ENCODE results near the gene CTSC.
"Not testable (repeated sequence)": the region's sequence is repeated elsewhere in the genome, so short reads cannot be mapped to it uniquely, and the experiment has no call there.

The CTSC gene

DNA sequence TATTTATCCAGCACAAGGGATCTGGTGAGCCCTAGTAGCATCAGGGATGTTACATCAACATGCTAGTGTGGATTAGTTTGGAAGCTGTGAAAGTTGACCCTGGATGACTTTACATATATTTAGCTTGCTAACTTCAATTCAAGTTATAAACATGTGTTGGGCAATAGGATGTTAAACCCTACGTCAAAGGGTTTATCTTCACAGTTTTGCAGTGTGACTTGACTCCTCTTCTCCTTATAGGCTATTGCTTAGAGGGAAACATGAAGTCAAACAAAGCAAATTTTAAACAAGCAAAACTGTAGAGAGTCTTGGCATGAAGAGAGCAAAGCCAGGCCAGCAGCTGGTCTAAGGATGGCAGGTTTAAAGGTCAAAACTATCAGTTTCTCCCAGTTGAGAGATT is 11.3 kb upstream of the CTSC start:
- DNase-seq = no peak

DNA sequence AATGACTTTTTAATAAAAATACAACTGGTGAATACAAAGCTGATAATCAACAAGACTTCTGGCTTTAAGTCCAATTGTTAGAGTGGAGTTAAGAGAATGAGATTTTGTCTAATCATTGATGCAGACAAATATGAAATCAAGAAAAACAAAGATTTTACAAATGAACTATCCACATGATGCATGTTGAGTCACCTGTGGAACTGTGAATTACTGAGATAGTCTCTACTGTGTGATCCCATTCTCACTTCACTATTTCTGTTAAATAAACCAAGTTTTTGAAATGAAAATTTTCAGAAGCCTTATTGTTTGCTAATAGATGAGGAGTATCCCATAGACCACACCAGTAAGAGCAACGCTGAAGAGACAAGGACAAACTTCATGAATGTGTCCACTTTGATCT is 8.4 kb upstream of the CTSC start:
- DNase-seq = no peak

DNA sequence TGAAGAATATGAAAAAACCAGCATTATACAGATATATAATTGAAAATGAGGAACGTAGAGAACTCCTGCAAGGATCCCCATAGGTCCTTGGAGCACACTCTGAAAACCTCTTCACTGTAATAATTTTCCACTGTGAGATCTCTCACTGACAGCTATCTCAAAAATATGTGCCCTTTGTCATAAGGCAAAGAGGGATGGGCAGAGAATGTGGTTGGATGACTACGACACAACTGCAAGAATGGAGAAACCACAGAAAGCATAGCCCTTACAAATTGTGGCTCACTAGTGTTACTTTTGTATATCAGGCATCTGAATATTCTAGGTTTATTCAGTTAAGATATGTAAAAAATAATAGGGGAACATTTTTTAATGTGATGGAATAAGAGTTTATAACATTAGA is 7.9 kb upstream of the CTSC start:
- DNase-seq = no peak

DNA sequence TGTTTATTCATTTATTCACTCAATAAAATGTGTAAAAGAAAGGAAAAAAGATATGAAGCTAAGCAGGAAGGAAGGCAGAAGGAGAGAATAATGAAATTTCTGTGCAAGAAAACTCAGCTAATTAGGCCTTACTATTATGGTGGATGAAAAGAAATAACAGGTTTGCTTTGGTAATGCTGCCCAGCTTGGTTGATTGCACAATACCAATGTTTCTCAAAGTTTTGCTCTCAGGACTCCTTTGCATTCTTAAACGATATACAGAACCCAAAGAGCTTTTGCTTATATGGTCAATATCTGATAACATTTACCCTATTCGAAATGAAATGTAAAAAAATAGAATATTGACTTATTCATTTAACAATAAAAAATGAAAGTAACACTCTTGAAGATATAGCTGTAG is 7.3 kb upstream of the CTSC start:
- DNase-seq = no peak

DNA sequence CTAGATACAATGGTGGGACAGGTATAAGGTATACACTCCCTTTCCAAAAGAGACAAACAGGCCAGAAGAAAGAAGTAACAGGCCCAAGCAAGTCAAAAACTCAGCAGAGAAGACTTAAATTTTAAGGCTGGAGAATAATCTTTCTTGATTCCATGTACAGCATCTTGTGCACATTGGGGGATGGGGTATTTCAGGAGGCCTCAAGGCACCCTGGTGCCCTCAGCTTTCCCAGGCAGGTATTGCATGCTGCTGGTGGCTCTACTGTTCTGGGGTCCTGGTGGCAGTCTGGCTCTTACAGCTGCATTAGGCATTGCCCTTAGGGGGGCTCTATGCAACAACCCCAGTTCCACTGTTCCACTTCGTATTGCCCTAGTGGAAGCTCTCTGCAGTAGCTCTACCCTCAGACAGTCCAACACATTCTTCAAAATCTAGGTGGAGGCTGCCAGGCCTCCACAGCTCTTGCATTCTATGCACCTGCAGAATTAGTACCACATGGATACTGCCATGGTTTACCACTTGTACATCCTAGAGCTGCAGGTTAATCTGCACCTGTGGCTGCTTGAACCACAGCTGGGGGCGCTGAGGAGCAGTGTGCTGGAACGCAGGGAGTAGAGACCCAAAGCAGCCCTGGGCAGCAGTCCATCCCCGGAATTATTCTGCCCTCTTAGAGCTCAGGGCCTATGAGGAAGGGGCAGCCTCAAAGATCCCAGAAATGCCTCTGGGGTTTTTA is 4.2 kb upstream of the CTSC start:
- DNase-seq = no peak

DNA sequence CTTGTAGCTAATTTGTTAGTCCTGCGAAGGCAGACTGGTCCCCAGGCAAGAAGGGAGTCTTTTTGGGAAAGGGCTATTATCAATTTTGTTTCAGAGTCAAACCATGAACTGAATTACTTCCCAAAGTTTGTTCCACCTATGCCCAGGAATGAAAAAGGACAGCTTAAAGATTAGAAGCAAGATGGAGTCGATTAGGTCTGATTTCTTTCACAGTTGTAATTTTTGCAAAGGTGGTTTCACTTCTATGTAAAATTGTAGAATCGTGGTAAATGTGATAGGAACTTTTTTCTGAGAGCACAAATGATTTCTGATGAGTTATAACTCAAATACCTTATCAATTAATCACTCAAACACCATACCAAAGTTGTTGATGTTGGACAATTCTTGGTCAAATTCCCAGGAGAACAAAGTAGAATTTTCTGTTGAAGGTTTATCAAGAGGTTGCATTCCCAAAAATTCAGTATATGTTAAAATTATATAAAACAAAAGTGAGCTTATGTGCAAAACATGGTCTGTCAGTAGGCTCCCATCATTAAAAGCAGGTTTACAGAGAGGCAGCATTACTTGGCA is 2.9 kb upstream of the CTSC start:
- no peak for DNase-seq

DNA sequence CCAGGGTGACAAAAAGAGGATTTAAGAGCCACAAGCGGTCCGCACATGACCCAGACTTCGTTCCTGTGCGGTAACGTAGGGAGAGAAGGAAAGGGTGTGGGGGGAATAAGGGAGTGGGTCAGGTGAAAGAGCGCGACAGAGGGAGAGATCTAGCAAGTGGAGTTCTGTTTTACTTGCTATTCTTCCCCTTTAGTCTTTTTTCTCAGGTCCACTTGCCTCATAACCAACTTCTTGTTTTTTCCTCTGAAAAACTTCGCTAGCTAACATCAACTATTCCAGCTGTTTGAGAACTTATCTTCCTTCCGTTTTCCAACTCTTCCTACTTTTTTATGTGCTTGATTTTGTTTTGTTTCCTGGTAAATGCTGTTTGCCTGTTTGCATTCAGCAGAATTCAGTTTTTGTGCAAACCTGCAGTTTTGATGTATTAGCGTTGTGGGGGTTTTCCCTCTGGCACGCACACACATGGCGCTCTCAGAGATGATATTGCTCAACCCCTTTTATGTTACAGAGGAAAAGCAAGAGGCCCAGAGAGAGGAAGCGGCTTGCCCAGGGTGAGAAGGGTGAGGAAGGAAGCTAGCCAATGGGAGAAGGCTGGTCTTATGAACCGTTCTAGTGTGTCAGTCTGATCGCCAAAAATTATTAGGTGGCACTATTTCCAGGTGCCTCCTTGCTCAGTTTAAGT is 592 bp upstream of the CTSC start:
- DNase-seq = peak; percentile 0 to 12

DNA sequence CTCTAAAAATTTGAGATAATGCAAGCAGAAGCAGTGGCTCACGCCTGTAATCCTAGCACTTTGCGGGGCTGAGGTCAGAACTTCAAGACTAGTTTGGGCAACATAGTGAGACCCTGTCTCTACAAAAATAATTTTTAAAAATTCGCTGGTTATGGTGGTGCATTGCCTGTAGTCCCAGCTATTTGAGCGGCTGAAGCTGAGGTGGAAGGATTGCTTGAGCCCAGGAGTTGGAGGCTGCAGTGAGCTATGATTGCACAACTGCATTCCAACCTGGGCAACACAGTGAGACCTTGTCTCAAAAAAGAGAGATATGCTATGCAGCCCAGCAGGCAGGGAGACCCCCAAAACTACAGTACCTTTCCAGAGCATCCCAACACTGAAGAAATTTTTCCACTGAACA is 2.3 kb downstream of the CTSC start:
- no peak for DNase-seq

DNA sequence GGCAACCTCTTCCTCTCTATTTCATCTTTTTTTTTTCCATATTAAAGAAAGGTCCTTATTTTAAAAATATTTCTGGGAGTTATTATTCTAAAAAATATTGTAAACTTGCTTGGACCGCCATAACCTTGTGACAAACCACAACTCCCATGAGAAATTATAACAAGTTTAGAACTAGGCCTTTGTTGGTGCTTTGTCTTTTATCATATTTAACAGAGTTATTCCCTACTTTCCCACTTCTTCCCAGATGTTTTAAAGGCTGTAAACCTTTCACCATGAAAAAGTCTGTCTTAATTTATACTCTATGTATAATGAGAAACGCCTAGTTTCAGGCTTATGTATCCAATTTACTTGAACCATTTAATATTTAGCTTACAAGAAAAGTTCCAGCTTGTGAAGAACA is 3.7 kb downstream of the CTSC start:
- no peak for DNase-seq

DNA sequence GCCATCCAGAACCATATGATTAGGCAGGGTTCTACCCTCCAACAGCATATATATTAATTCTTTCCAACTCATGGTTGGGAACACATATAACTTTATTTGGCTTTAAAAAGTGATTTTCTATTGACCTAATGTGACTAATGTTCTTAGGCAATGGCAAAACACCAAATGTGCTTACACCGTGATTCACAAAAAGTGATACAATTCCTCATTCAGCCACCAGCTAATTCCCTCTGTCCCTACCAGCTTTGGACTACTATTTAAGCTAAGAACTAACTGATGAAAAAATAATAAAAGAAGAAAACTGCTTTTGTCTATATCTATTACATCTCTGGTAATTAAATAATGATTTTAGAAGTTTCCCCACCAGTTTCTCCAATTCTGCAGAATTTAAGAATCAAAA is 4.7 kb downstream of the CTSC start:
- no peak for DNase-seq

DNA sequence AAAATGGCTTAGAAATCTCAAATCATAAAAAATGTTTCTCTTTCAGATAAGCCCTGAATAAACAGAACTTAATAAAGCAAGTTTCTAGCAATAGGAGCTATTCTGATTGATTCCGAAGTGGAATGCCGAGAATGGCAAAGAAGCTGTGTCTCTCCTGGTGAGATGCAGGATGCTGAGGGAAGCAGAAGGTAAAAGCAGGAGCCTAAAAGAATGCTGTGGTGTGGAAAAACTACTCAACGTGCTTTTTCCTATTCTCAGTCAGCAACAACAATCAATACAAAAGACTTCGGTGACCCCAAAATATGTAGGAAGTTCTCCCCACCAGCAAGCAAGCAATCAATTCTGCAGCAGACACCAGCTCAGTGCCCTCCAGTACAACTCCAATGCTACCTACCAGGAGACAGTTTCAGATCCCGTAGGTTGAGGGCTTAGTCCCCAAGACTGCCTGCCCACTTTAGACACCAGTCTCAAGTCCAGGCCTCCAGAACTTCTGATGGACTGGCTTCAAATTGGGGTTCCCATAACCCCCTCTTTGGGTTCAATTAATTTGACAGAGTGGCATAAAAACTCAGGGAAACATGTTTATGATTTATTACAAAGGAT is 6.6 kb downstream of the CTSC start:
- no peak for DNase-seq

DNA sequence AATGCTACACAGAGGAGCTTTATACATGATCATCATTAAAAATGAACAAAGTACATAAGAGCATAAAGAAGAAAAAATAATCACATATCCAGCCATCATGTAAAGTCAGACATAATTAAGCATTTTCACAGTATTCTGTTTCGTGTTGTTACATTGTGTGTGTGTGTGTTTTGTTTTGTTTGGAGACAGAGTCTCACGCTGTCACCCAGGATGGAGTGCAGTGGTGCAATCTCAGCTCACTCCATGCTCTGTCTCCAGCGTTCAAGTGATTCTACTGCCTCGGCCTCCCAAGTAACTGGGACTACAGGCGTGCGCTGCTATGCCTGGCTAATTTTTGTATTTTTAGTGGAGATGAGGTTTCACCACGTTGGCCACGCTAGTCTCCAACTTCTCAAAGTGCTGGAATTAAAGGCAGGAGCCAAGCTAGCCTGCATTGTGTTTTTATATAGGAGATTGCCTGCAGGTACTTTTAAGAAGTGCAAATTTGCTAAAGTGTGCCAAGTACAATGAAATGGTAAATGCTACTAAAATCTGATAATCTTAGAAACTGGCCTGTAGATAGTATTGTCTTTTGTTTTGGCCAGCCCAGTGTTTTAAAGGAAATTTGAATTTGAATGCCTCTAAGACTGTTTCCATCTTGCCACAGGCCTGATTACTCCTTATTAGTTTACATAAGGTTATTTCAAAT is 7.8 kb downstream of the CTSC start:
- DNase-seq = no peak

DNA sequence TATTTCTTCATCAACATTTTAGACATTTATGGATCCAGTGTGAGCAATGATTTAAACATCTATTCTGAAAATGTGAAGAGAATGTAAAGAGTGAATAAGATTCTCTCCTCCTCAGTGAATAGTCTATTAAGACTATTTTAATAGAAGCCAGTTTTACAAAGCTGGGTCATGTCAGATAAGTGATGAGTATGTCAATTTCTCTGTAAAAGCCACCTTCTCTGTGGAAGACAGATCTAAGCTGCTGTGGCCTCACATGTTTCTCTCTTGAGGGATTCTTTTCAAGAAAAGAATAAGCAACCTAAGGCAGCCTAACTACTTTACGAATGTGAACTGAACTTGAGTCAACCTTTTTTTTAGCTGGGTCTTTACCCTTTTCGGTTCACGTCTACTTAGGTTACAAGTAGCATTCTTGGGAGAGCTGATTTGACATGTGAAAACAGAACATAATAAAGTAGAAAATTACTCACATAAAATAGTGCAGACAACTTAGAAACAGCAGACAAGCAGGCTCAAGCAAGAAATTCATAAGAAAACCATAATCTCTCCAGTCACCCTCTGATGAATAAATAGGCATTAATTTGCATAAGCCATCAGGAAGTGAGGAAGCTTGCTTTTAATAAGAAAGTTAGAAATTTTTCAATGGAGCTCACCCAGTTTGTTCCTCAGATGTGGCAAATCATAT is 9.9 kb downstream of the CTSC start:
- no peak for DNase-seq

DNA sequence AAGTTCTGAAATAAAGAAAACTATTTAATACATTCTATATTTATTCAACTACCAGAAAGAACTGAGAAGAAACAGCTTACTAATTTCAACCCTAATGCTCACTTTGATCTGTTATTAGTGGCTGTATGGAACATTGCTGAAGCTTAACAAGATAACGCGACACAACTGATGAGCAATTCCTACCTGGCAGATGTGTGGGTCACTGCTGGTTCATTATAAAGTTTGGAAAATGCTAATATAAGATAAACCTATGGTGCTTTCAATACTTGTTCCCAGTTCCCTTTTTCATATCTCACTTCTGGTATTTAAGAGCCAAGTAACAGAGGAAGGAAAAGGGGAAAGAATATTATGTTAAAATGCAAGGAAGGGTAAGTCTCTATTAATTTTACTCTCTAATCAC is 10.5 kb downstream of the CTSC start:
- DNase-seq = no peak

DNA sequence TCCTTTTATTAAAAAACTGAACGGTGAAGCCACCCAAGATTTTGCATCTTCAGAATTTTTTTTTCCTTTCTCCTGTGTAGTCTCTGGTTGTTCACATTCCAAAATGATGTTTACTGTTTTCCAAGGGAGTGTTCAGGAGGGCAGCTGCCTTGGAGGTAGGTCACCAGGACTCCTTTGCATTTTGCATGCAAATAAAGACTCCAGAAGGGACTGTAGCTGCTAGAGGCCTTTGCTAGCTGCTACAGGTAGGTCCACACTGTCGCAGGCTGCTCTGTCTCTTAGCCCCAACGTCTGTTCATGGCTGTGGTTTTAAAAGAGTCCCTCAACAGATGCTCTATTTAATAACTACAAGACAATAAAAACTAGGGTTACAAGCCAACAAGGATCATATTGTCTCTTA is 11.4 kb downstream of the CTSC start:
- DNase-seq = no peak

DNA sequence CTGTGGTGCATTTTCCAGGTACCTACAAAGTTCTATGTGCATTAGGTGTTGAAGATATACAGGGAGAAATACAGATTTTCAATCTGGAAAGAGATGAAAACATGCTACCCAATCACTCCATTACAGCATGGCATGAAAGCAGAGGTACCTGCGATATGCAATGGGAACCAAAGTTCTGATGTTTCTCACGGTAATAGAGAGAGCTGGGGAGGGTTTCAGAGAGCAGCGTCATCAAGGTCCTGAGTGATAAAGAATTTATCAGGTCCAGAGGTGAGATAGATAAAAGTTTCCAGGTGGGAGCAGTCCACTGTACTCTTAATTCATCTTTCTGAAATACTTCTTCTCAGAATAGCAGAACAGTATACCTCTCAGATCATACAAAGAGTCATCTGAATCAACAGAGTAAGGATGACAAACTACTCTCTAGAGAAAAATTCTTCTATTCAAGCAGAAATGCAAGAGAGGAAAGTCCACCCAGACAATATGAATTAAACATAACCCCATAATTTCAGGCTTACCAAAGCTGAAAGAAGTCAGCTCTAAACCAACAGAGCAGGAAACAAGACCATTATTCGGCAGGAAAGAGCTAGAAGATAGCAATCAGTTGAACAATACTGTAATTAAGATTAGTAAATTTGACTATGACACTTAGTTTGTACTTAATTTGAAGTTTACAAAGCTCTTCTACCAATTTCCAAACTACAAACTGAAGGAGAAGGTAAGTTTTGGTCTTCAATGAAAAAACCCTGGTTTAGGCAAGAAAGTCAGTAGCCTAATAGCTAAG is 12.8 kb downstream of the CTSC start:
- DNase-seq = no peak

DNA sequence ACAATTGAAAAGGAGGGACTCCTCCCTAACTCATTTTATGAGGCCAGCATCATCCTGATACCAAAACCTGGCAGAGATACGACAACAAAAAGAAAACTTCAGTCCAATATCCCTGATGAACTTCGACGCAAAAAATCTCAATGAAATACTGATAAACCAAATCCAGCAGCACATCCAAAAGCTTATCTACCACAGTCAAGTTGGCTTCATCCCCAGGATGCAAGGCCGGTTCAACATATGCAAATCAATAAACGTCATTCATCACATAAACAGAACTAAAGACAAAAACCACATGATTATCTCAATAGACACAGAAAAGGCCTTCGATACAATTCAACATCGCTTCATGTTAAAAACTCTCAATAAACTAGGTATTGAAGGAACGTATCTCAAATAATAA is 14.7 kb downstream of the CTSC start:
- not testable (repeated sequence) for DNase-seq

DNA sequence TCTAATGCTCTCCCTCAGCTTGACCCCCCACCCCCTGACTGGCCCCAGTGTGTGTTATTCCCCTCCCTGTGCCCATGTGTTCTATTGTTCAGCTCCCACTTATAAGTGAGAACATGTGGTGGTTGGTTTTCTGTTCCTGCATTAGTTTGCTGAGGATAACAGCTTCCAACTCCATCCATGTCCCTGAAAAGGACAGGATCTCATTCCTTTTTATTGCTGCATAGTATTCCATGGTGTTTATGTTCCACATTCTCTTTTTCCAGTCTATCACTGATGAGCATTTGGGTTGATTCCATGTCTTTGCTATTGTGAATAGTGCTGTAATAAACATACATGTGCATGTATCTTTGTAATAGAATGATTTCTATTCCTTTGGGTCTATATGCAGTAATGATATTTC is 16.1 kb downstream of the CTSC start:
- not testable (repeated sequence) for DNase-seq

DNA sequence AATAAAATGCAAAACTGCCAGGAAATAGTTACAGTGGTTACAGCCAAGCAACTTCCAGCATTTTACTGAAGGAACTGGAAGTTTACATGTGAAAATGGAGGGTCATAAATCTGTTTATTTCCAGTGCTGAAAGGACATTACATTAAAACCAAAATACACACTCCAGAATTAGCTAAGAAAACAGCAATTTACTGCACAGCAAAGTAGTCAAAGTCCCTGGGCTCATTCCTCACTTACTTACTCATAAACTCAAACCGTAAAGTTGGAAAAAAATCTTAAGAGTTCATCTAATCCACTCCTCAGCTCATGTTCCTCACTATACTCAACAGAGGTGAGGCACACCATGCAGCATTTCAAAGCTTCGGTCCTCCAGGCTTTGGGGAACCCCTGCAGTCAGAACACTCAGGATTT is 17.4 kb downstream of the CTSC start:
- DNase-seq = no peak

DNA sequence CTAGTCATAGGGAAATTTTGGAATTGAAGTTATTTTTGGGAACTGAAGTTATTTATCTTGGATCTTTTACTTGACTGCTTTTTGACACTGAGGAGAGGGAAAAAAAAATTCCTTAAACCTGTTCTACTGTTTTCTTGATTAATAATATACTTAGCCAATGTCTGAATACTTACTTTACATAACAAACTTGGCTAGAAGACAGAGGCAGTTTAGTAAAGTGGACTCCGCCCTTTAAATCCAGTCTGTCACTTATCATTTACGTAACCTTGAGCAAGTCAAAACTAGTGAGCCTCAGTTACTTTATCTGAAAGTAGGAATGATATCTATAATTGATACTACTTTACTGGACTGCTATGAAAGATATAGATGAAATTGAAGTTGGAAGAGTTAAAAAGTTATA is 19.5 kb downstream of the CTSC start:
- no peak for DNase-seq

DNA sequence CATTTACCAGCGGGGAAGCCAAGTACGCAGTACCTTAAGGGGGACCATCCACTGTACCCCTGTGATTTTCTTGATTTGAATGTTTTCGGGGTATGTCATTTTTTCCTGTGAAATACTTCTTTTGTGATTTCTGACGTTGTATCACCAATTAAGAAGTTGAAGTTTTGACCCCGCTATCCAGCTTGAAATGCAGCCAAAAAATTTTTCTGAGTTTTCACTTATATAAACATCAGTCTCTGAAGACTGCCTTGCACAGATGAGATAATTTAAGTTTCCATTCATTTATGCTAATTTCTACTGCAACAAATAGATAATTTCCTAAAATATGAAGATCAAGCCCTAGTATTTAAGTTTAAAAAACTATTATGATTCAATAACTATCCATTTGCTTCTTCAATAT is 20.0 kb downstream of the CTSC start:
- DNase-seq = no peak

DNA sequence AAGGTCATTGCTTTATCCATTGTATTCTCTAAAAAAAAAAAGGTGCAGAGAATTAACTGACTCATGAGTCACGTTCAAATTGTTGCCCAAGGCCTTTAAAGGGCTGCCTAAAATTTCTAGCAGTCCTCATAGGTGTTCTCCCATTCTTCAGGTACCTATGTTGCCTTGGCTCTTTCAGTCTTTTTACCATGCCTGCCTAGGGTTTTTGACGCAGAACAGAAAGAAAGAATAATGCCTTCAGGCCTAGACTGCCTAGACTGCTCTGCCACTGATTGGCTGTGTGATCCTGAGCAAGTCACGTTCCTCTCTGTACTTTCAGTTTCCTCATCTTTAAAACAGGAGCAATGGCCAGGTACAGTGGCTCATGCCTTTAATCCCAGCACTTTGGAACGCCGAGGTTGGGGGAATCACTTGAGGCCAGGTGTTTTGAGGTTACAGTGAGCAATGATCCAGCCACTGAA is 21.5 kb downstream of the CTSC start:
- no peak for DNase-seq

Data from NCI-H524 (cell line).